Ishikawa (cell line): ENCODE data around the gene TNIP2.
A peak's percentile ranks its signal among the peaks of the same experiment; 100 is the strongest.

Experiments
- CEBPB ChIP-seq: IDR thresholded peaks from 2 replicates; pipeline ENCODE4 v1.6.1; 2012
- CREB1 ChIP-seq: IDR thresholded peaks from 2 replicates; pipeline ENCODE4 v1.6.1; 2012; ENCODE audit warnings: low read depth
- EGR1 ChIP-seq: IDR thresholded peaks from 2 replicates; pipeline ENCODE4 v1.6.1; 2012
- EP300 ChIP-seq: IDR thresholded peaks from 2 replicates; pipeline ENCODE4 v1.6.1; 2012; ENCODE audit warnings: borderline replicate concordance
- FOXM1 ChIP-seq: IDR thresholded peaks from 2 replicates; pipeline ENCODE4 v1.6.1; 2012; ENCODE audit warnings: low read depth, borderline replicate concordance
- NFIC ChIP-seq: IDR thresholded peaks from 2 replicates; pipeline ENCODE4 v1.6.1; 2012
- RAD21 ChIP-seq: IDR thresholded peaks from 2 replicates; pipeline ENCODE4 v1.6.1; 2012; ENCODE audit warnings: low read depth
- TAF1 ChIP-seq: IDR thresholded peaks from 2 replicates; pipeline ENCODE4 v1.6.1; 2012; ENCODE audit warnings: low read depth, mild to moderate bottlenecking
- TCF12 ChIP-seq: IDR thresholded peaks from 2 replicates; pipeline ENCODE4 v1.6.1; 2012; ENCODE audit warnings: low read depth
- TEAD4 ChIP-seq: IDR thresholded peaks from 2 replicates; pipeline ENCODE4 v1.6.1; 2012
- YY1 ChIP-seq: IDR thresholded peaks from 2 replicates; pipeline ENCODE4 v1.6.1; 2012; ENCODE audit warnings: low read depth
- ZBTB7A ChIP-seq: IDR thresholded peaks from 2 replicates; pipeline ENCODE4 v1.6.1; 2012; ENCODE audit warnings: low read depth
- TF ChIP-seq, protein P1 (sequence below): IDR thresholded peaks from 2 replicates; pipeline ENCODE4 v1.6.1; 2012; ENCODE audit warnings: low read depth, mild to moderate bottlenecking
- TF ChIP-seq, protein P2 (sequence below): IDR thresholded peaks from 2 replicates; pipeline ENCODE4 v1.6.1; 2012
- TF ChIP-seq, protein P3 (sequence below): IDR thresholded peaks from 2 replicates; pipeline ENCODE4 v1.6.1; 2012

TNIP2 gene

DNA sequence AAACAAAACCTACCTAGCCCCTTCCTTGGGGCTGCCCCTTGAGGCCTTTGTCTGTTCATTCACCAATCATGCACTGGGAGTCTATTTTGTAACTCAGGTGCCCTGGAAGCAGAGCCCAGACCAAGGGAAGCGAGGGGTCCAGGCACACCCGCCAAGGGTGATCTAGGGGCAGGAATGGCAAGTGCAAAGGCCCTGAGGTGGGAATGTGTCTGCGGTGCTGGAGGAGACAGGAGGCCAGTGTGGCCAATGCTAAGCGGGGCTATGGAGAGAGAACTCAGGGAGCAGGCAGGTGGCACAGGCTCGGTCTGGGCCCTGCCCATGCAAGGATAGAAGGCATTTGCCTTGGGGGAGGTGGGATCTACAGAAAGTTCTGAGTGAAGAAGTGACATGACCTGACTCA lies 33.2 kb upstream of the TNIP2 start:
- TF ChIP-seq TEAD4 (no peak), ZBTB7A (no peak), TCF12 (no peak)

DNA sequence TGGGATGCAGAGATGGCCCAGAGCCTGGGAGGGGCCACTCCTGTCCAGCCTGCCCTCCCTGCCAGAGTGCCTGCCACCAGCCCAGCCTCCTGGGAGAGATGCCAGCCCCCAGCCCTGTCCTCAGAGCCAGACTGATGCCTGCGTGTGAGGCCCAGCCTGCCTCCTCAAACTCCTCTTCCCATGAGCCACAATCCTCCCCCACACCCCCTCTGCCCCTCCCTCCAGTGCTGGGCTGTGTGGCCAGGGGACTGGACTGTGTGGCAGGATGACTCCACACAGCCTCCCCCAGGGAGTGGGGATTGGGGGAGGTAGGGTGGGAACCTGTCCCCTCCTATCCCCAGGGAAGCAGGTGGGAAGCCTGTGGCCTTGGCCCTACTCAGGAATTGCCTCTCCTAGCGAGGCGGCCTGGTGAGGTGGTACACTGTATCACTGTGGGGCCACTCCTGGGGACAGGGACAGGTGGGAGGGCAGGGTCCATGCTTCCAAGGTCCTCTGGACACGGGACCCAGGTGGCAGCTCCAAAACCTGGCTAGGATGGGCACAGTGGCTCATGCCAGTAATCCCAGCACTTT lies 32.5 kb upstream of the TNIP2 start:
- TF ChIP-seq TCF12 (no peak), RAD21 (no peak), EP300 (no peak), CEBPB (no peak)

DNA sequence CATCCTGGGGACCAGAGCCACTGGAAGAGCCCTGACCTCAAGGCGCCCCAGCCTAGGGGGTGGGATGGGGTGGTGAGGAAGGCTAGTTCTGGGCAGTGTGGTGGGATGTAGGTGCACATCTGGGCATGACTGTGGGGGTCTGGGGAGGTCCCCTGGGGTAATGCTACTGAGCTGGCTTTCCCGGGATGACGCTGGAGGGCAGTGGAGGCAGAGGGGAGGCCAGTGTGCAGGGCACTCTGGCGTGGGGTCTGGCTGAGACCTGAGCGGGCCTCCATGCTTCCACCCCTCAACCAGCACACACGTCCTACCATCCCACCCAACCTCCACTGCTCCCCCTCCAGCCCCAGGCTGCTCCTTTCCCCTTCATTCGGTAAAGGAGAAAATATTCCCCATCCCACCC lies 32.0 kb upstream of the TNIP2 start:
- TF ChIP-seq RAD21 = no peak
- TF ChIP-seq TAF1 = no peak
- TF ChIP-seq, protein P1, sequence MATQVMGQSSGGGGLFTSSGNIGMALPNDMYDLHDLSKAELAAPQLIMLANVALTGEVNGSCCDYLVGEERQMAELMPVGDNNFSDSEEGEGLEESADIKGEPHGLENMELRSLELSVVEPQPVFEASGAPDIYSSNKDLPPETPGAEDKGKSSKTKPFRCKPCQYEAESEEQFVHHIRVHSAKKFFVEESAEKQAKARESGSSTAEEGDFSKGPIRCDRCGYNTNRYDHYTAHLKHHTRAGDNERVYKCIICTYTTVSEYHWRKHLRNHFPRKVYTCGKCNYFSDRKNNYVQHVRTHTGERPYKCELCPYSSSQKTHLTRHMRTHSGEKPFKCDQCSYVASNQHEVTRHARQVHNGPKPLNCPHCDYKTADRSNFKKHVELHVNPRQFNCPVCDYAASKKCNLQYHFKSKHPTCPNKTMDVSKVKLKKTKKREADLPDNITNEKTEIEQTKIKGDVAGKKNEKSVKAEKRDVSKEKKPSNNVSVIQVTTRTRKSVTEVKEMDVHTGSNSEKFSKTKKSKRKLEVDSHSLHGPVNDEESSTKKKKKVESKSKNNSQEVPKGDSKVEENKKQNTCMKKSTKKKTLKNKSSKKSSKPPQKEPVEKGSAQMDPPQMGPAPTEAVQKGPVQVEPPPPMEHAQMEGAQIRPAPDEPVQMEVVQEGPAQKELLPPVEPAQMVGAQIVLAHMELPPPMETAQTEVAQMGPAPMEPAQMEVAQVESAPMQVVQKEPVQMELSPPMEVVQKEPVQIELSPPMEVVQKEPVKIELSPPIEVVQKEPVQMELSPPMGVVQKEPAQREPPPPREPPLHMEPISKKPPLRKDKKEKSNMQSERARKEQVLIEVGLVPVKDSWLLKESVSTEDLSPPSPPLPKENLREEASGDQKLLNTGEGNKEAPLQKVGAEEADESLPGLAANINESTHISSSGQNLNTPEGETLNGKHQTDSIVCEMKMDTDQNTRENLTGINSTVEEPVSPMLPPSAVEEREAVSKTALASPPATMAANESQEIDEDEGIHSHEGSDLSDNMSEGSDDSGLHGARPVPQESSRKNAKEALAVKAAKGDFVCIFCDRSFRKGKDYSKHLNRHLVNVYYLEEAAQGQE = no peak

DNA sequence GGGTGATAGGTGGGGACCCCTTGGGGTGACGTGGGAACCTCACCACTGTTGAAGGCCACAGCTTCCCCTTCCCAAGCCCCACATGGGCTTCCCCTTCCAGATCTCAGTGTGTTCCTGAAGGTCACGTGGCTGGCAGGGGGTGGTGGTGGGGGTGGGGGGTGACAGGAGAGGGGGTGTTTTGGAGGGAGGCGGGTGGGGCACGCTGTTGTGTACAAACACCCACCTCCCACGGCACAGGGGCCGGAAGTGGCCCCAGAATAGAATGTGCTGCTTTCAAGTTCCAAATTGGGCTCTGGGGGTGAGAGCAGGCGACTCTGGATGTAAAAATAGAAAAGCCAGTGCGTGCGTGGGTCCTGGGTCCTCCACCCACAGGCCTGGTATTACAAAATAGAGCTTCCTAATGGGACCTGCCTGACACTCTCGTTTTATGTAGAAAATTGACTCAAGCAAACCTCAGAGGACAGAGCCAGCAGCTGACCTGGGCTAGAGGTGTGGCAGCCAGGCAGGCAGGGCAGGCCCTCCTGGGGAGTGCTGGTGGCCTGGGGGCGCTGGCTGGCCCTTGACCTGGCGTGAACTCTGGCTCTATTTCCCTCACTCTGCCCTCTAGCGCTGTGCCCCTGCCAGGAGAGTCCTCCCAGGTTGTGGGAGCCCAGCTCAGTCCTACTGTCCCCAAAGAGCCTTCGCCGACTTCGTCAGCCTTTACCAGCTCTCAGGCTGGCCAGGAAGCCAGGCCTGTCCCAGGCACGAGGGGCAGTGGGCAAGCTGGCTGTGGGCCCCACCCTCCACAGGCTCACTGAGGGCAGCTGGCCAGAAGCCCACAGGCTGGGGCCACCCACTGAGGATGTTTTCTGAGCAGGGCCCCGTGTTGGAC lies 31.3 kb upstream of the TNIP2 start:
- TF ChIP-seq CREB1 (no peak), EGR1 (no peak), TCF12 (no peak), CEBPB (no peak), EP300 (no peak), FOXM1 (no peak)
- TF ChIP-seq, protein P2, sequence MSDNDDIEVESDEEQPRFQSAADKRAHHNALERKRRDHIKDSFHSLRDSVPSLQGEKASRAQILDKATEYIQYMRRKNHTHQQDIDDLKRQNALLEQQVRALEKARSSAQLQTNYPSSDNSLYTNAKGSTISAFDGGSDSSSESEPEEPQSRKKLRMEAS = no peak

DNA sequence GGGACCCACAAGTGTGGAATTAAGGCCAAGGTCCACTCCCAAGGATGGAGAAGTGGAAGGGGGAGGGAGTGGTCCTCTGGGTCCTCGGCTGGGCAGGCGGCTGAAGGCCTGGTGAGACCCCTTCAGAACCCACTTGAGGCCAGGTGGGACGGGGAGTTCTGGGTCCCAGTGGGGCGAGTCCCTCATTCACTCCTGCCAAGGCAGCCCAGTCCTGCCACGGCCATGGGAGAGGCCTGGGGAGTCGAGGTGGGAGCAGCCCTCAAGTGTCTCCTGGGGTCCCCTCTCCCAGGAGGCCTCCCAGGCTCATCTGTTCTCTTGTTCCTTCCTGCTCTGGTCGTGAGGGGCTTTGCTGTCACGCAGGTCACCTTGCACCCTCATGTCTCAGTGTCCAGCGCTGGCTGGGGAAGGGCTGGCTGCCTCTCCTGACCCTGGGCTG lies 30.7 kb upstream of the TNIP2 start:
- TF ChIP-seq TAF1 (no peak), YY1 (no peak), RAD21 (no peak), FOXM1 (no peak), TCF12 (no peak), CREB1 (no peak), NFIC (no peak), CEBPB (no peak), EGR1 (no peak), TEAD4 (no peak), EP300 (no peak)
- TF ChIP-seq, protein P1 = no peak
- TF ChIP-seq, protein P2 = no peak

DNA sequence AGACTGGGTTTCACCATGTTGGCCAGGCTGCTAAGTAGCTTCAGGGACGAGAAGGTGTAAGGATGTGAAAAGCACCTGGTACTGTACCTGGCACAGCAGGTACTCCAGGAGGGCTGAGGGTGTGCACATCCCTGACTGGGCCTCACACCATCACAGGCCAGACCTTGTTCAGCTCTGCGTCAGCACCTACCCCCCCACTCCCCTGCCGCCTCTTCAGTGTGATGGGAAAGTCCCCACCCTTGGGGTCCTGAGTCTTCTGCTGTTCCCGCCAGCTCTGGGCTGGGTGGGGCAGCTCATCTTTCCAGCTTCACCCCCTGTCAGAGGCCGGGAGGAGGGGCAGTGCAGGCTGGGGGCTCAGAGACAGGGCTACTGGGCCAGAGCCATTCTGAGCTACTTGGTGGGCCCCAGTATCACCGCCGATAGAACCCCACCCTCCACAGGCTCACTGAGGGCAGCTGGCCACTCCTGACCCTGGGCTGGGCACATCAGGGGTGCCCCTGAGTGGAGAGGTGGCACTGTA lies 30.1 kb upstream of the TNIP2 start:
- TF ChIP-seq, protein P3, sequence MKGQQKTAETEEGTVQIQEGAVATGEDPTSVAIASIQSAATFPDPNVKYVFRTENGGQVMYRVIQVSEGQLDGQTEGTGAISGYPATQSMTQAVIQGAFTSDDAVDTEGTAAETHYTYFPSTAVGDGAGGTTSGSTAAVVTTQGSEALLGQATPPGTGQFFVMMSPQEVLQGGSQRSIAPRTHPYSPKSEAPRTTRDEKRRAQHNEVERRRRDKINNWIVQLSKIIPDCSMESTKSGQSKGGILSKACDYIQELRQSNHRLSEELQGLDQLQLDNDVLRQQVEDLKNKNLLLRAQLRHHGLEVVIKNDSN = no peak
- TF ChIP-seq ZBTB7A = no peak
- no peak for TF ChIP-seq TAF1
- TF ChIP-seq YY1 = no peak
- TF ChIP-seq TCF12 = no peak
- no peak for TF ChIP-seq NFIC
- no peak for TF ChIP-seq EP300
- TF ChIP-seq RAD21 = no peak
- no peak for TF ChIP-seq FOXM1
- TF ChIP-seq CEBPB = no peak

DNA sequence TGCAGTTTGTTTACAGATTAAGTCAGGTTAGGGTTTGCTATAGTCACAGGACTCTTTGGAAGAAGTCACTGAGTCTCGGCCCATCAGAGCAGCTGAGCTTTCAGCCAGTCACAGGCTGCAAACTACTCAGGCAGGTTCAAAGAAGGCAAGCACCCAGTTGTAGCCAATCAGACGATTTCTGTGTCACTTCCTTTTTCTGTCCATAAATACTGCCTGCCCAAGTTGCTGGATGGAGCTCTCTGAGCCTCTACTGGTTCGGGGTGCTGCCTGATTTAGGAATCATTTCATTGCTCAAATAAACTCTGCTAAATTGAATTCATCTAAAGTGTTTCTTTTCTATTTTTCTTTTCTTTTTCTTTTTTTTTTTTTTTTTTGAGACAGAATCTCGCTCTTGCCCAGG lies 29.5 kb upstream of the TNIP2 start:
- TF ChIP-seq CEBPB = no peak
- TF ChIP-seq FOXM1 = peak; percentile 42; the same call in 1 of the 2 replicates
